Measurements from ENCODE around the gene PLCB3.

GRCh38 chr11:64299847-64300648, 48.7 kb downstream of the PLCB3 start, which contains the start of gene CATSPERZ:
- TF ChIP-seq, protein P1, sequence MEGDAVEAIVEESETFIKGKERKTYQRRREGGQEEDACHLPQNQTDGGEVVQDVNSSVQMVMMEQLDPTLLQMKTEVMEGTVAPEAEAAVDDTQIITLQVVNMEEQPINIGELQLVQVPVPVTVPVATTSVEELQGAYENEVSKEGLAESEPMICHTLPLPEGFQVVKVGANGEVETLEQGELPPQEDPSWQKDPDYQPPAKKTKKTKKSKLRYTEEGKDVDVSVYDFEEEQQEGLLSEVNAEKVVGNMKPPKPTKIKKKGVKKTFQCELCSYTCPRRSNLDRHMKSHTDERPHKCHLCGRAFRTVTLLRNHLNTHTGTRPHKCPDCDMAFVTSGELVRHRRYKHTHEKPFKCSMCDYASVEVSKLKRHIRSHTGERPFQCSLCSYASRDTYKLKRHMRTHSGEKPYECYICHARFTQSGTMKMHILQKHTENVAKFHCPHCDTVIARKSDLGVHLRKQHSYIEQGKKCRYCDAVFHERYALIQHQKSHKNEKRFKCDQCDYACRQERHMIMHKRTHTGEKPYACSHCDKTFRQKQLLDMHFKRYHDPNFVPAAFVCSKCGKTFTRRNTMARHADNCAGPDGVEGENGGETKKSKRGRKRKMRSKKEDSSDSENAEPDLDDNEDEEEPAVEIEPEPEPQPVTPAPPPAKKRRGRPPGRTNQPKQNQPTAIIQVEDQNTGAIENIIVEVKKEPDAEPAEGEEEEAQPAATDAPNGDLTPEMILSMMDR (IDR thresholded peaks at IDR 0.05; ENCODE audit: poor library complexity, severe bottlenecking), result no peak
- TF ChIP-seq RAD21 (conservative IDR thresholded peaks at IDR 0.05), result no peak
- no peak for TF ChIP-seq EP300 (conservative IDR thresholded peaks at IDR 0.05; ENCODE audit: poor library complexity, severe bottlenecking)
- TF ChIP-seq TAF1 (IDR thresholded peaks at IDR 0.05; ENCODE audit: low read depth), result no peak
- TF ChIP-seq EZH2 (IDR thresholded peaks at IDR 0.05; ENCODE audit: borderline replicate concordance, insufficient read depth, low read length, poor library complexity, severe bottlenecking), result no peak
- no peak for TF ChIP-seq MXI1 (conservative IDR thresholded peaks at IDR 0.05; ENCODE audit: poor library complexity, severe bottlenecking)
- no peak for TF ChIP-seq POLR2AphosphoS5 (IDR thresholded peaks at IDR 0.05)
- TF ChIP-seq, protein P2, sequence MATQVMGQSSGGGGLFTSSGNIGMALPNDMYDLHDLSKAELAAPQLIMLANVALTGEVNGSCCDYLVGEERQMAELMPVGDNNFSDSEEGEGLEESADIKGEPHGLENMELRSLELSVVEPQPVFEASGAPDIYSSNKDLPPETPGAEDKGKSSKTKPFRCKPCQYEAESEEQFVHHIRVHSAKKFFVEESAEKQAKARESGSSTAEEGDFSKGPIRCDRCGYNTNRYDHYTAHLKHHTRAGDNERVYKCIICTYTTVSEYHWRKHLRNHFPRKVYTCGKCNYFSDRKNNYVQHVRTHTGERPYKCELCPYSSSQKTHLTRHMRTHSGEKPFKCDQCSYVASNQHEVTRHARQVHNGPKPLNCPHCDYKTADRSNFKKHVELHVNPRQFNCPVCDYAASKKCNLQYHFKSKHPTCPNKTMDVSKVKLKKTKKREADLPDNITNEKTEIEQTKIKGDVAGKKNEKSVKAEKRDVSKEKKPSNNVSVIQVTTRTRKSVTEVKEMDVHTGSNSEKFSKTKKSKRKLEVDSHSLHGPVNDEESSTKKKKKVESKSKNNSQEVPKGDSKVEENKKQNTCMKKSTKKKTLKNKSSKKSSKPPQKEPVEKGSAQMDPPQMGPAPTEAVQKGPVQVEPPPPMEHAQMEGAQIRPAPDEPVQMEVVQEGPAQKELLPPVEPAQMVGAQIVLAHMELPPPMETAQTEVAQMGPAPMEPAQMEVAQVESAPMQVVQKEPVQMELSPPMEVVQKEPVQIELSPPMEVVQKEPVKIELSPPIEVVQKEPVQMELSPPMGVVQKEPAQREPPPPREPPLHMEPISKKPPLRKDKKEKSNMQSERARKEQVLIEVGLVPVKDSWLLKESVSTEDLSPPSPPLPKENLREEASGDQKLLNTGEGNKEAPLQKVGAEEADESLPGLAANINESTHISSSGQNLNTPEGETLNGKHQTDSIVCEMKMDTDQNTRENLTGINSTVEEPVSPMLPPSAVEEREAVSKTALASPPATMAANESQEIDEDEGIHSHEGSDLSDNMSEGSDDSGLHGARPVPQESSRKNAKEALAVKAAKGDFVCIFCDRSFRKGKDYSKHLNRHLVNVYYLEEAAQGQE (IDR thresholded peaks at IDR 0.05; ENCODE audit: borderline replicate concordance), result no peak
